HepG2 (cell line): Measurements from ENCODE around the gene THRSP. TPM values are rescaled to one million over a fixed set of nuclear protein-coding genes. Genes with fewer than 3 reads are reported as not detected.

ENCODE experiments used
- GABPB1 ChIP-seq: IDR thresholded peaks from 2 replicates; pipeline ENCODE4 v1.6.1; 2016; ENCODE audit warnings: mild to moderate bottlenecking, missing genetic modification reagents, moderate library complexity, missing compliant biosample characterization
- TOE1 ChIP-seq: sonication (generic); formaldehyde crosslinking; IDR thresholded peaks from 2 replicates; pipeline ENCODE4 v1.4.0; 2020; ENCODE audit warnings: mild to moderate bottlenecking, missing genetic modification reagents
- ZNF484 ChIP-seq: sonication (generic); formaldehyde crosslinking; IDR thresholded peaks from 2 replicates; pipeline ENCODE4 v1.5.1; 2020; ENCODE audit warnings: mild to moderate bottlenecking, low read depth, missing genetic modification reagents, borderline replicate concordance
- polyA plus RNA-seq, 8 experiments: library from polyadenylated mRNA; depleted of rRNA in 3 of 8; stranded (reverse) in 7 of 8; unstranded in 1 of 8; fragments of >200 nt; fragmentation: Illumina TruSeq in 4 of 8; extraction: Trizol in 4 of 8; gene quantifications; 2 replicates each; pipeline versions ENCODE4 v1.2.1 to v1.2.3, GENCODE V29; 2011 to 2016; ENCODE audit warnings: low read depth in 4 of 8, missing spikeins in 1 of 8, mixed read lengths in 1 of 8; ENCODE audit not compliant: insufficient read depth in 1 of 8
- total RNA-seq, 5 experiments: library from RNA; depleted of rRNA; stranded (reverse); fragments of >200 nt; fragmentation: Illumina TruSeq; extraction: Trizol; gene quantifications; 2 replicates each; pipeline ENCODE4 v1.2.3, GENCODE V29; 2016; ENCODE audit warnings: low read depth in 1 of 5
- TF ChIP-seq, protein P1 (sequence below): IDR thresholded peaks from 2 replicates; pipeline ENCODE4 v1.6.1; 2012; ENCODE audit warnings: low read length, improper control_type of control experiment
- TF ChIP-seq, protein P2 (sequence below): IDR thresholded peaks from 2 replicates; pipeline ENCODE4 v1.6.1; 2016
- TF ChIP-seq, protein P3 (sequence below): sonication (generic); formaldehyde crosslinking; IDR thresholded peaks from 2 replicates; pipeline ENCODE4 v1.9.0; 2021; ENCODE audit warnings: mild to moderate bottlenecking, missing genetic modification reagents
- TF ChIP-seq, protein P4 (sequence below): sonication (generic); formaldehyde crosslinking; IDR thresholded peaks from 2 replicates; pipeline ENCODE4 v1.5.1; 2020; ENCODE audit warnings: mild to moderate bottlenecking, missing genetic modification reagents, borderline replicate concordance
- TF ChIP-seq, protein P5 (sequence below): sonication (generic); formaldehyde crosslinking; IDR thresholded peaks from 2 replicates; pipeline ENCODE4 v1.4.0; 2020; ENCODE audit warnings: missing genetic modification reagents, borderline replicate concordance

Gene THRSP
- total and polyA plus RNA-seq, 2 of the 13 experiments (the other 11 are each of a cell fraction or from before 2014, with no cell fraction given), result 0.13 to 0.58 TPM

DNA sequence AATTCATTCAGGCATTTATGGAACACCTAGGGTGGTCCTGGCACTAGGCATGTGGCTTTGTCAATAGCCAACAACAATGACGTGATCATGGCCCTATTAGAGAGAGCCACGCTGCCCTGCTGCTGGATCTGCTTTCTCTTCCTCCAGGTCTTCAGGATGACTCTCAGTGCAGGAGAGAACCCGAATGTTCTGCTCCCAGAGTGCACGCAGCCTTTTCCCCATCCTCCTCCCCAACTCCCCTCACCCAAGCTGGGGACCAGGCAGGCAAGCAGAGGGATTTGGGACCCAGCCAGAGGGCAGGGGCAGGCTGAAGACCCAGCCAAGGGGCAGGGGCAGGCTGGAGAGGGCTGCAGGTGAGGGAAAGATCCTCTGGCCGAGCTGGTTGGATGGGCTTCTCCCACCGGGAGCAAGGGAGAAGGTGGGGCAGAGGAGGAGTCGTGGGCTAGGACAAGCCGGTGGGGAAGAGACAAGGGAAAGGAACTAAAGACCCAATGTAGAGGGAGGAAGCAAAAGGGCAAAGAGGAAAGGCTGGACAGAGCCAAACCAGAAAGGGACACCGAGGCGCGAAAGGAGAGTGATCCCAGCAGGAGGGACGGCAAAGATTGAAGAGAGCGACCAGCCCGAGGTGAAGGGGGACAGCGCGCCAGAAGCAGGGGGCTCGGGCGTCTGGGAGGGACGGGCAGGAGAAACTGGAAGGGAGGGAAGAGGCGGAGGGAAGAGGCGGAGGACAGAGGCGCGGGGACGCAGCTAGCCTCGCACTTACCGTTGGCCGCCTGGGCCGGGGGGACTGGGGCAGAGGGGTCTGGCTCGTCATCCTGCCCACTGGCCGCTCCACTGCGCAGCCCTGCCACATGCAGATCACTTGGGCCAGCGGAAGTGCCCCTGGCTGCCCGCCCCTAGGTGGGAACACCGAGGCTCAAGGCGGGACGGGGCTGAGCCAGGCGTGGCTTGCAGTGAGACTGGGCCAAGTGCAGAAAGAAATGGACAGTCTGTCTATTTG lies 41.0 kb upstream of the THRSP start, which contains the start of gene KCTD14 (continued):
- TF ChIP-seq, protein P1, sequence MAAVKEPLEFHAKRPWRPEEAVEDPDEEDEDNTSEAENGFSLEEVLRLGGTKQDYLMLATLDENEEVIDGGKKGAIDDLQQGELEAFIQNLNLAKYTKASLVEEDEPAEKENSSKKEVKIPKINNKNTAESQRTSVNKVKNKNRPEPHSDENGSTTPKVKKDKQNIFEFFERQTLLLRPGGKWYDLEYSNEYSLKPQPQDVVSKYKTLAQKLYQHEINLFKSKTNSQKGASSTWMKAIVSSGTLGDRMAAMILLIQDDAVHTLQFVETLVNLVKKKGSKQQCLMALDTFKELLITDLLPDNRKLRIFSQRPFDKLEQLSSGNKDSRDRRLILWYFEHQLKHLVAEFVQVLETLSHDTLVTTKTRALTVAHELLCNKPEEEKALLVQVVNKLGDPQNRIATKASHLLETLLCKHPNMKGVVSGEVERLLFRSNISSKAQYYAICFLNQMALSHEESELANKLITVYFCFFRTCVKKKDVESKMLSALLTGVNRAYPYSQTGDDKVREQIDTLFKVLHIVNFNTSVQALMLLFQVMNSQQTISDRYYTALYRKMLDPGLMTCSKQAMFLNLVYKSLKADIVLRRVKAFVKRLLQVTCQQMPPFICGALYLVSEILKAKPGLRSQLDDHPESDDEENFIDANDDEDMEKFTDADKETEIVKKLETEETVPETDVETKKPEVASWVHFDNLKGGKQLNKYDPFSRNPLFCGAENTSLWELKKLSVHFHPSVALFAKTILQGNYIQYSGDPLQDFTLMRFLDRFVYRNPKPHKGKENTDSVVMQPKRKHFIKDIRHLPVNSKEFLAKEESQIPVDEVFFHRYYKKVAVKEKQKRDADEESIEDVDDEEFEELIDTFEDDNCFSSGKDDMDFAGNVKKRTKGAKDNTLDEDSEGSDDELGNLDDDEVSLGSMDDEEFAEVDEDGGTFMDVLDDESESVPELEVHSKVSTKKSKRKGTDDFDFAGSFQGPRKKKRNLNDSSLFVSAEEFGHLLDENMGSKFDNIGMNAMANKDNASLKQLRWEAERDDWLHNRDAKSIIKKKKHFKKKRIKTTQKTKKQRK, result no peak
- TF ChIP-seq TOE1 (no peak), GABPB1 (CRISPR knock-in tag) (peak; percentile 92), ZNF484 (CRISPR knock-in tag) (no peak)
- TF ChIP-seq, protein P2, sequence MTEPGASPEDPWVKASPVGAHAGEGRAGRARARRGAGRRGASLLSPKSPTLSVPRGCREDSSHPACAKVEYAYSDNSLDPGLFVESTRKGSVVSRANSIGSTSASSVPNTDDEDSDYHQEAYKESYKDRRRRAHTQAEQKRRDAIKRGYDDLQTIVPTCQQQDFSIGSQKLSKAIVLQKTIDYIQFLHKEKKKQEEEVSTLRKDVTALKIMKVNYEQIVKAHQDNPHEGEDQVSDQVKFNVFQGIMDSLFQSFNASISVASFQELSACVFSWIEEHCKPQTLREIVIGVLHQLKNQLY (CRISPR knock-in tag), result no peak
- TF ChIP-seq, protein P3, sequence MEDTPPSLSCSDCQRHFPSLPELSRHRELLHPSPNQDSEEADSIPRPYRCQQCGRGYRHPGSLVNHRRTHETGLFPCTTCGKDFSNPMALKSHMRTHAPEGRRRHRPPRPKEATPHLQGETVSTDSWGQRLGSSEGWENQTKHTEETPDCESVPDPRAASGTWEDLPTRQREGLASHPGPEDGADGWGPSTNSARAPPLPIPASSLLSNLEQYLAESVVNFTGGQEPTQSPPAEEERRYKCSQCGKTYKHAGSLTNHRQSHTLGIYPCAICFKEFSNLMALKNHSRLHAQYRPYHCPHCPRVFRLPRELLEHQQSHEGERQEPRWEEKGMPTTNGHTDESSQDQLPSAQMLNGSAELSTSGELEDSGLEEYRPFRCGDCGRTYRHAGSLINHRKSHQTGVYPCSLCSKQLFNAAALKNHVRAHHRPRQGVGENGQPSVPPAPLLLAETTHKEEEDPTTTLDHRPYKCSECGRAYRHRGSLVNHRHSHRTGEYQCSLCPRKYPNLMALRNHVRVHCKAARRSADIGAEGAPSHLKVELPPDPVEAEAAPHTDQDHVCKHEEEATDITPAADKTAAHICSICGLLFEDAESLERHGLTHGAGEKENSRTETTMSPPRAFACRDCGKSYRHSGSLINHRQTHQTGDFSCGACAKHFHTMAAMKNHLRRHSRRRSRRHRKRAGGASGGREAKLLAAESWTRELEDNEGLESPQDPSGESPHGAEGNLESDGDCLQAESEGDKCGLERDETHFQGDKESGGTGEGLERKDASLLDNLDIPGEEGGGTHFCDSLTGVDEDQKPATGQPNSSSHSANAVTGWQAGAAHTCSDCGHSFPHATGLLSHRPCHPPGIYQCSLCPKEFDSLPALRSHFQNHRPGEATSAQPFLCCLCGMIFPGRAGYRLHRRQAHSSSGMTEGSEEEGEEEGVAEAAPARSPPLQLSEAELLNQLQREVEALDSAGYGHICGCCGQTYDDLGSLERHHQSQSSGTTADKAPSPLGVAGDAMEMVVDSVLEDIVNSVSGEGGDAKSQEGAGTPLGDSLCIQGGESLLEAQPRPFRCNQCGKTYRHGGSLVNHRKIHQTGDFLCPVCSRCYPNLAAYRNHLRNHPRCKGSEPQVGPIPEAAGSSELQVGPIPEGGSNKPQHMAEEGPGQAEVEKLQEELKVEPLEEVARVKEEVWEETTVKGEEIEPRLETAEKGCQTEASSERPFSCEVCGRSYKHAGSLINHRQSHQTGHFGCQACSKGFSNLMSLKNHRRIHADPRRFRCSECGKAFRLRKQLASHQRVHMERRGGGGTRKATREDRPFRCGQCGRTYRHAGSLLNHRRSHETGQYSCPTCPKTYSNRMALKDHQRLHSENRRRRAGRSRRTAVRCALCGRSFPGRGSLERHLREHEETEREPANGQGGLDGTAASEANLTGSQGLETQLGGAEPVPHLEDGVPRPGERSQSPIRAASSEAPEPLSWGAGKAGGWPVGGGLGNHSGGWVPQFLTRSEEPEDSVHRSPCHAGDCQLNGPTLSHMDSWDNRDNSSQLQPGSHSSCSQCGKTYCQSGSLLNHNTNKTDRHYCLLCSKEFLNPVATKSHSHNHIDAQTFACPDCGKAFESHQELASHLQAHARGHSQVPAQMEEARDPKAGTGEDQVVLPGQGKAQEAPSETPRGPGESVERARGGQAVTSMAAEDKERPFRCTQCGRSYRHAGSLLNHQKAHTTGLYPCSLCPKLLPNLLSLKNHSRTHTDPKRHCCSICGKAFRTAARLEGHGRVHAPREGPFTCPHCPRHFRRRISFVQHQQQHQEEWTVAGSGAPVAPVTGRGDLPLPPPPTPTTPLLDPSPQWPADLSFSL (CRISPR knock-in tag), result no peak
- TF ChIP-seq, protein P4, sequence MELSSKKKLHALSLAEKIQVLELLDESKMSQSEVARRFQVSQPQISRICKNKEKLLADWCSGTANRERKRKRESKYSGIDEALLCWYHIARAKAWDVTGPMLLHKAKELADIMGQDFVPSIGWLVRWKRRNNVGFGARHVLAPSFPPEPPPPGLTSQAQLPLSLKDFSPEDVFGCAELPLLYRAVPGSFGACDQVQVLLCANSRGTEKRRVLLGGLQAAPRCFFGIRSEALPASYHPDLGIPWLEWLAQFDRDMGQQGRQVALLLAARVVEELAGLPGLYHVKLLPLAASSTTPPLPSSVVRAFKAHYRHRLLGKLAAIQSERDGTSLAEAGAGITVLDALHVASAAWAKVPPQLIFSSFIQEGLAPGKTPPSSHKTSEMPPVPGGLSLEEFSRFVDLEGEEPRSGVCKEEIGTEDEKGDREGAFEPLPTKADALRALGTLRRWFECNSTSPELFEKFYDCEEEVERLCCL (CRISPR knock-in tag), result 0 out of 2 replicates have a peak, but pooled peaks have one; percentile 43
- TF ChIP-seq, protein P5, sequence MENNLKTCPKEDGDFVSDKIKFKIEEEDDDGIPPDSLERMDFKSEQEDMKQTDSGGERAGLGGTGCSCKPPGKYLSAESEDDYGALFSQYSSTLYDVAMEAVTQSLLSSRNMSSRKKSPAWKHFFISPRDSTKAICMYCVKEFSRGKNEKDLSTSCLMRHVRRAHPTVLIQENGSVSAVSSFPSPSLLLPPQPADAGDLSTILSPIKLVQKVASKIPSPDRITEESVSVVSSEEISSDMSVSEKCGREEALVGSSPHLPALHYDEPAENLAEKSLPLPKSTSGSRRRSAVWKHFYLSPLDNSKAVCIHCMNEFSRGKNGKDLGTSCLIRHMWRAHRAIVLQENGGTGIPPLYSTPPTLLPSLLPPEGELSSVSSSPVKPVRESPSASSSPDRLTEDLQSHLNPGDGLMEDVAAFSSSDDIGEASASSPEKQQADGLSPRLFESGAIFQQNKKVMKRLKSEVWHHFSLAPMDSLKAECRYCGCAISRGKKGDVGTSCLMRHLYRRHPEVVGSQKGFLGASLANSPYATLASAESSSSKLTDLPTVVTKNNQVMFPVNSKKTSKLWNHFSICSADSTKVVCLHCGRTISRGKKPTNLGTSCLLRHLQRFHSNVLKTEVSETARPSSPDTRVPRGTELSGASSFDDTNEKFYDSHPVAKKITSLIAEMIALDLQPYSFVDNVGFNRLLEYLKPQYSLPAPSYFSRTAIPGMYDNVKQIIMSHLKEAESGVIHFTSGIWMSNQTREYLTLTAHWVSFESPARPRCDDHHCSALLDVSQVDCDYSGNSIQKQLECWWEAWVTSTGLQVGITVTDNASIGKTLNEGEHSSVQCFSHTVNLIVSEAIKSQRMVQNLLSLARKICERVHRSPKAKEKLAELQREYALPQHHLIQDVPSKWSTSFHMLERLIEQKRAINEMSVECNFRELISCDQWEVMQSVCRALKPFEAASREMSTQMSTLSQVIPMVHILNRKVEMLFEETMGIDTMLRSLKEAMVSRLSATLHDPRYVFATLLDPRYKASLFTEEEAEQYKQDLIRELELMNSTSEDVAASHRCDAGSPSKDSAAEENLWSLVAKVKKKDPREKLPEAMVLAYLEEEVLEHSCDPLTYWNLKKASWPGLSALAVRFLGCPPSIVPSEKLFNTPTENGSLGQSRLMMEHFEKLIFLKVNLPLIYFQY (CRISPR knock-in tag), result peak; percentile 89
